Retinal pigment epithelial cell (primary cell): ENCODE results near the gene MRPL49.
A peak's percentile ranks its signal among the peaks of the same experiment; 100 is the strongest.
"Not testable (repeated sequence)": the region's sequence is repeated elsewhere in the genome, so short reads cannot be mapped to it uniquely, and the experiment has no call there.

Source experiments
- DNase-seq: peaks from one replicate; pipeline ENCODE4 v3.0.0-alpha.2; 2010; ENCODE audit warnings: low read depth
- H3K4me3 ChIP-seq: 2 replicates; pipeline ENCODE4 v1.5.1; 2011; ENCODE audit warnings: mild to moderate bottlenecking, low read length, control low read depth, moderate library complexity
- TF ChIP-seq, protein P1 (sequence below): conservative IDR thresholded peaks from 2 replicates; pipeline ENCODE4 v1.5.1; 2011; ENCODE audit warnings: low read depth, low read length, control low read depth, inconsistent platforms

Gene MRPL49

DNA sequence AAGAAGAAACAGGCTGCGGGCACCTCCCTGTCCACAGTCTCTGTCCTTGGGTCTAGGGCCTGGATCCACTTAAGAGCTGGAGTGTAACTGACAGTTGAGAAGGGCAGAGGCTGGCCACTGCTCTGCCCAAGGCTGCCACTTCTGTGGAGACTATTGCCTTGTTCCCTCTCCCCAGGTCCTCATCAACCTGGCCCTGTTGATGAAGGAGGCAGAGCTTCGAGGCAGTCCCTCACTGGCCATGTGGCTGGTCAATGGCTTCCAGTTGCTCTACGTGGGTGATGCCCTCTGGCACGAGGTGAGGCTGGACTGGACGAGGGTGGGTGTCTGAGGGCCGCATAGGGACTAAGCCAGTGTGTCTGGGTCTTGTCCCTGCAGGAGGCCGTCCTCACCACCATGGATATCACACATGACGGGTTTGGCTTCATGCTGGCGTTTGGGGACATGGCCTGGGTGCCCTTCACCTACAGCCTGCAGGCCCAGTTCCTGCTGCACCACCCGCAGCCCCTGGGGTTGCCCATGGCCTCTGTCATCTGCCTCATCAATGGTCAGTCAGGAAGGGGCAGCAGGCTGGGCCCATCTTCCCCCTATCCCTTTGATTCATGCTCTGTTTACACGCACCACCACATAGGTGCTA lies 7.5 kb upstream of the MRPL49 start:
- H3K4me3 ChIP-seq = no peak overlapping the region
- no peak for DNase-seq
- TF ChIP-seq, protein P1, sequence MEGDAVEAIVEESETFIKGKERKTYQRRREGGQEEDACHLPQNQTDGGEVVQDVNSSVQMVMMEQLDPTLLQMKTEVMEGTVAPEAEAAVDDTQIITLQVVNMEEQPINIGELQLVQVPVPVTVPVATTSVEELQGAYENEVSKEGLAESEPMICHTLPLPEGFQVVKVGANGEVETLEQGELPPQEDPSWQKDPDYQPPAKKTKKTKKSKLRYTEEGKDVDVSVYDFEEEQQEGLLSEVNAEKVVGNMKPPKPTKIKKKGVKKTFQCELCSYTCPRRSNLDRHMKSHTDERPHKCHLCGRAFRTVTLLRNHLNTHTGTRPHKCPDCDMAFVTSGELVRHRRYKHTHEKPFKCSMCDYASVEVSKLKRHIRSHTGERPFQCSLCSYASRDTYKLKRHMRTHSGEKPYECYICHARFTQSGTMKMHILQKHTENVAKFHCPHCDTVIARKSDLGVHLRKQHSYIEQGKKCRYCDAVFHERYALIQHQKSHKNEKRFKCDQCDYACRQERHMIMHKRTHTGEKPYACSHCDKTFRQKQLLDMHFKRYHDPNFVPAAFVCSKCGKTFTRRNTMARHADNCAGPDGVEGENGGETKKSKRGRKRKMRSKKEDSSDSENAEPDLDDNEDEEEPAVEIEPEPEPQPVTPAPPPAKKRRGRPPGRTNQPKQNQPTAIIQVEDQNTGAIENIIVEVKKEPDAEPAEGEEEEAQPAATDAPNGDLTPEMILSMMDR = no peak

DNA sequence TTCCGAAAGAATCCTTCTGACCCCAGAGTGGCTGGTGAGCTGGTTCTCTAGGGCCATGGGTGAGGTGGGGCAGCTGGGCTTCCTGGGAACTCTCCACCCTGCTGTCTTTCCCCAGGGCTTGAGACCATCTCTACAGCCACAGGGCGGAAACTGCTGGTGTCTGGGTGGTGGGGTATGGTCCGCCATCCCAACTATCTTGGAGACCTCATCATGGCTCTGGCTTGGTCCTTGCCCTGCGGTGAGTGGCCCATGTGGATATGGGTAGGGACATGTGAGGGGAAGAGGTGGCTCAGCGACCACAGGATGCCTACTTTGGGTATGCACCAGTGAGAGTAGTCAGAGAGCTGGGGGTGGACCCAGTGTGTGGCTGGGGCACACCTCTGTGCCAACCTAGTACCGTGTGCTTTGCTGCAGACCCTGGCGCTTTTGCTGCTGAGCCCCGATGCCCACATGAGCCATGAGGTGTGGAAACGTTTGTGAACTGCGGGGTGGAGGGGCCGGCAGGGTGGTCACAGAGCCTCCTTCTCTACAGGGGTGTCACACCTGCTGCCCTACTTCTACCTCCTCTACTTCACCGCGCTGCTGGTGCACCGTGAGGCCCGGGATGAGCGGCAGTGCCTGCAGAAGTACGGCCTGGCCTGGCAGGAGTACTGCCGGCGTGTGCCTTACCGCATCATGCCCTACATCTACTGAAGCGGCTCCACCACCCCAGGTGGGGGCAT lies 6.6 kb upstream of the MRPL49 start:
- TF ChIP-seq, protein P1 = no peak
- DNase-seq = no peak
- no peak overlapping the region for H3K4me3 ChIP-seq

DNA sequence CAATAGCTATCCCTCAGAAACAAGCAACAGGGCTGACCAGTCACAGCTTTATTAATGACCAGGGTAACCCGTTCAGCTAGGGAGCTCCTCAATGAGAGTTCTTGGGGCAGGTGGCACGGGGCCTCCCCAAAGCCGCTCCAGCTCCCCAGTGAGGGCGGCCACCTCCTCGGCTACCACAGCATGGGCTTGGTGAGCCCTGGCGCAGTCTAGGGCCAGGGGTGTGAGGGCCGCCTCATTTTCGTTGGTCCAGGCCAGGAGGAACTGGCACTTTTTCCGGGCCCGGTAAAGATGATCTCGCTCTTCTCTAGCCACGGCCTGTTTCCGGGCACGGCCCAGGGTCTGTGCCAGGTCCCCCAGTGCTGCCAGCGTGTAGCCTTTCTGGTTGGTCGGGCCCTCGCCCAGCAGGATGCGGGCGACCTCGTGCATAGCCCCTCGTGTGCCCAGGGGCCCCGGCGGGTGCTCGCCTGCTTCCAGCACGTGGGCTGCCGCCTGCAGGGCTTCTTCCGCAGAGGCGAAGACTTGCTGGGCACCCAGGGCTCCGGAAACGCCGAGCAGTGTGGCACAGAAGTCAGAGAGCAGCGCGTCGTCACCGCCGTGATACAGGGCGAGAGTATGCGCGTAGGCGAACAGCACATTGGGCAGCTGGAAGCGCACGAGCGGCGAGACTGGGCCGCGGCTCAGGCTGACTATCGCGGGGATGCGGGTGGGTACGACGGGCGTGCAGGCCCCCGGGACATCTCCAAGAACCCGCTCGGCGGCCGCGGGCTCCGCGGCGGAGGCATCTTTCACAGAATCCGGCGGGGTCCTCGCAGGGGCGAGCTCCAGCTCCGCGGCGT lies 5.5 kb upstream of the MRPL49 start:
- peak overlapping the region; percentile 79 for H3K4me3 ChIP-seq
- TF ChIP-seq, protein P1 = no peak
- no peak for DNase-seq

DNA sequence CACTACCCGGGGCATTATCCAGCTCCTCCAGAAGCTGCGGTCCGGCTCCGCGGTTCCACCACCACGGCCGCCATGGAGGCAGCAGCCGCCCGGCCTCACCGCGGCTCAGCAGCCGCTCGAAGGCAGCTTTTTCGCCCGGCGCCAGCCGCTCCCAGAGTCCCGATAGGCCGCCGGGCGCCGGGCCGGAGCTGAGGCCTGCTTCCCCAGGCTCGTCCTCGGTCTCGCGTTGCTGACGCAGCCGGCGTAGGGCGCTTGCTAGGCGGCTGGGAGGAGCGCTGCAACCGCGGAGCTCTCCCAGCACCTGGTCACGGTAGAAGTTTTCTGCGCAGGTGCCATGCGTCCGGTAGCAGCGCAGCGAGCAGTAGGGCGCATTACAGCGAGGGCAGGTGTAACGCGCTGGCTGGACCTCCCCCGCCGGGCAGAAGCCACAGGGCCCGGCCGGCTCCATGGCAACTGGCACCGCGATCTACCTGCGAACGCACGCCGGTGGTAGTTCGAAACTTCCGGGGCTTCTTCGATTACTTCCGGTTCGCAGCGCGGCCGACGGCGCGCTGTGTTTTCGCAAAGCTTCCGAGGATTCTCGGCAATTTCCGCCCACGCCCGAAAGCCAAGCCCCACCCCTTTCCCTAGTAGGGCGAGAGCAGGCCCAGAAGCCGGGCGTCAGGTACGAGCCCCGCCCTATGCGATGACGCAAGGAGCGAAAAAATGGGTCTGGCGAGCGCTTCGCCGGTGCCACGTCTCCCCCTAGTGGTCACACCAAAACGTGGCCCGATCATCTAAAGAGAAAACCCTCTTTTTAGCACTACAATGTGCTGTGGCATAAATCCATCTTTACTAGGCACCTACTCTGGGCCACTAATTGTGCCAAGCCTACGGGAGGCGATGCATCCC lies 4.7 kb upstream of the MRPL49 start, which contains the start of gene ZNHIT2:
Gene ZNHIT2 (minus strand): TSS at position 496 of the 891 bp plus-strand sequence. CDS start 48 bp downstream, at position 448.
- peak within 1 kb of the TSS; percentile 79 for H3K4me3 ChIP-seq
- peak; percentile 92 for DNase-seq
- TF ChIP-seq, protein P1 = peak; percentile 92

DNA sequence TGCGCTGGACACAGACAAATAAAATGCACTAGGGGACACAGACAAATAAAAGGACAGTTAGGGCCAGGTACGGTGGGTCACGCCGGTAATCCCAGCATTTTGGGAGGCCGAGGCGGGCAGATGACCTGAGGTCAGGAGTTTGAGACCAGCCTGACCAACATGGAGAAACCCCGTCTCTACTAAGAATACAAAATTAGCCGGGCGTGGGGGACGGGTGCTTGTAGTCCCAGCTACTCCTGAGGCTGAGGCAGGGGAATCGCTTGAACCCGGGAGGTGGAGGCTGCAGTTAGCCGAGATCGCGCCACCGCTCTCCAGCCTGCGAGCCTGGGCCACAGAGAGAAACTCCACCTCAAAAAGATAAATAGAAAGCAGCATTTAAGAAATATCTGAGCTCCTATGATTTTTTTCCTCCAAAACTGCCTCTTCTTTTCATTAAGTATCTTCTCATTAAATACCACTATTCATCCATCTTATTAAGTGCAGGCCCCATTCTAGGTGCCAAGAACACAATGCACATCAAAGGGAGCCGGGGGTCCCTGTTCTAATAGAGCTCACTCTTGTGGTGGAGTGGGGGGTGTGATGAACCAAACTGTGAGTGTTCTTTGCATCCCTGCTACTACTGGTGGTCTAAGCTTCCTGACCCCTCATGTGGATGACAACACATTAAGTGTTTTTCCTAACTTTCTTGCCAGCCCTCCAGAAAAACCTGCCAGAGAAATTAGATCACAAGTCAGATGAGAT lies 3.9 kb upstream of the MRPL49 start:
- no peak for DNase-seq
- TF ChIP-seq, protein P1 = no peak
- H3K4me3 ChIP-seq = no peak overlapping the region

DNA sequence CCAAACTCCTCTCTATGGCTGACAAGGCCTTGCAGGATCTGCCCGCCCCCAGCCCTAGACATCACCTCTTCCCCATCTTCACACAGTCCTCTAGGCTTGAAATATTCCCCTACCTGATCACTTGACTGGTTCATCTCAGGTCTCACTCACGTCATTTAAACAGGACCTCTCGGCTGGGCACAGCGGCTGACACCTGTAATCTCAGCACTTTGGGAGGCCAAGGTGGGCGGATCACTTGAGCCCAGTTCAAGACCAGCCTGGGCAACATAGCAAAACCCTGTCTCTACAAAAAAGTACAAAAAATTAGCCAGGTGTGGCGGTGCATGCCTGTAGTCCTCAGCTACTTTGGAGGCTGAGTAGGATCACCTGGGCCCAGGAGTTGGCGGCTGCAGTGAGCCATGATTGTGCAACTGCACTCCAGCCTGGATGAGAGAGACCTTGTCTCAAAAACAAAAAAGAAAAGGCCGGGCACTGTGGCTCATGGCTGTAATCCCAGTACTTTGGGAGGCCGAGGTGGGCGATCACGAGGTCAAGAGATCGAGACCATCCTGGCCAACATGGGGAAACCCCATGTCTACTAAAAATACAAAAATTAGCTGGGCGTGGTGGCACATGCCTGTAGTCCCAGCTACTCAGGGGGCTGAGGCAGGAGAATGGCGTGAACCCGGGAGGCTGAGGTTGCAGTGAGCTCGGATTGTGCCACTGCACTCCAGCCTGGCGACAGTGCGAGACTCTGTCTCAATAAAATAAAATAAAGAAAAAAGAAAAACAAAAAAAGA lies 3.0 kb upstream of the MRPL49 start:
- not testable (repeated sequence) for DNase-seq, H3K4me3 ChIP-seq
